IMR-90 (cell line): ENCODE measurements around the gene GJC2. TPM values are rescaled to one million over a fixed set of nuclear protein-coding genes. Genes with fewer than 3 reads are reported as not detected.

Experiments
- ATAC-seq: fragments of 200-7000 bp; cut with Tn5 transposase; 2 replicates; pipeline ENCODE4 v1.9.1; 2020; ENCODE audit warnings: low read depth, mild to moderate bottlenecking, moderate library complexity
- BruUV-seq: library from RNA; stranded (reverse); fragments of 400-500 nt; replicated peaks from 2 replicates; lab custom pipeline; 2021; lab: Mats Ljungman, UMichigan
- CTCF ChIA-PET: fragments of 300-600 bp; formaldehyde crosslinking; extraction: SDS; loops from one replicate; lab custom pipeline; 2021; ENCODE audit warnings: antibody characterized with exemption; lab: Yijun Ruan, JAX
- POLR2A ChIA-PET: fragments of 300-600 bp; sonication (Branson Sonifier 250); formaldehyde crosslinking; loops from one replicate; lab custom pipeline; 2022; ENCODE audit warnings: antibody characterized with exemption; ENCODE audit not compliant: unreplicated experiment; lab: Charles Lee
- DNase-seq: peaks from one replicate; pipeline ENCODE4 v3.0.0; 2013
- H2AFZ ChIP-seq: replicated peaks from 2 replicates; pipeline ENCODE3; 2013; ENCODE audit warnings: low read length, mild to moderate bottlenecking; ENCODE audit not compliant: poor library complexity
- H2AK5ac ChIP-seq: 2 replicates; pipeline ENCODE4 v1.6.1; 2013; ENCODE audit warnings: low read depth, low read length, inconsistent platforms
- H2AK9ac ChIP-seq: replicated peaks from 2 replicates; pipeline ENCODE3; 2013; ENCODE audit warnings: mild to moderate bottlenecking, low read depth, low read length, moderate library complexity; ENCODE audit not compliant: poor library complexity
- H2BK120ac ChIP-seq: 2 replicates; pipeline ENCODE4 v1.6.1; 2013; ENCODE audit warnings: low read depth, low read length, inconsistent platforms
- H2BK15ac ChIP-seq: 3 replicates; pipeline ENCODE4 v1.6.1; 2013; ENCODE audit warnings: low read depth, low read length, inconsistent platforms
- H2BK20ac ChIP-seq: 2 replicates; pipeline ENCODE4 v1.6.1; 2013; ENCODE audit warnings: low read depth, mild to moderate bottlenecking, inconsistent platforms, low read length, moderate library complexity
- H2BK5ac ChIP-seq: 2 replicates; pipeline ENCODE4 v1.6.1; 2013; ENCODE audit warnings: mild to moderate bottlenecking, low read depth, low read length, inconsistent platforms; ENCODE audit not compliant: poor library complexity, severe bottlenecking
- H3K14ac ChIP-seq: replicated peaks from 2 replicates; pipeline ENCODE4 v1.6.1; 2013; ENCODE audit warnings: low read depth, low read length, inconsistent platforms
- H3K18ac ChIP-seq: 2 replicates; pipeline ENCODE4 v1.6.1; 2013; ENCODE audit warnings: low read depth, low read length, control low read depth
- H3K23ac ChIP-seq: 2 replicates; pipeline ENCODE4 v1.6.1; 2013; ENCODE audit warnings: low read depth, low read length, inconsistent platforms
- H3K27ac ChIP-seq: 2 replicates; pipeline ENCODE4 v1.5.1; 2013; ENCODE audit warnings: mild to moderate bottlenecking, control low read depth, low read length; ENCODE audit not compliant: insufficient read depth
- H3K27me3 ChIP-seq: 2 replicates; pipeline ENCODE4 v1.6.1; 2013; ENCODE audit warnings: low read length; ENCODE audit not compliant: control insufficient read depth, insufficient read depth
- H3K36me3 ChIP-seq: 2 replicates; pipeline ENCODE4 v1.6.1; 2013; ENCODE audit warnings: low read length, mixed read lengths; ENCODE audit not compliant: control insufficient read depth, insufficient read depth
- H3K4ac ChIP-seq: 2 replicates; pipeline ENCODE4 v1.6.1; 2013; ENCODE audit warnings: low read depth, low read length, inconsistent platforms
- H3K4me1 ChIP-seq: 2 replicates; pipeline ENCODE4 v1.6.1; 2013; ENCODE audit warnings: low read length, mixed read lengths; ENCODE audit not compliant: control insufficient read depth, insufficient read depth
- H3K4me2 ChIP-seq: 2 replicates; pipeline ENCODE4 v1.6.1; 2013; ENCODE audit warnings: low read depth, mild to moderate bottlenecking, control low read depth, low read length, moderate library complexity
- H3K4me3 ChIP-seq: 2 replicates; pipeline ENCODE4 v1.5.1; 2013; ENCODE audit warnings: low read depth, mild to moderate bottlenecking, control low read depth, low read length, moderate library complexity; ENCODE audit not compliant: insufficient read depth
- H3K56ac ChIP-seq: 2 replicates; pipeline ENCODE4 v1.6.1; 2013; ENCODE audit warnings: low read length, inconsistent platforms; ENCODE audit not compliant: insufficient read depth; ENCODE audit errors: extremely low read depth
- H3K79me1 ChIP-seq, 2 experiments: 2 replicates each; pipeline ENCODE4 v1.6.1; 2013; ENCODE audit warnings: low read length in 2 of 2, inconsistent platforms in 1 of 2, low read depth in 1 of 2
- H3K9ac ChIP-seq: 2 replicates; pipeline ENCODE4 v1.6.1; 2013; ENCODE audit warnings: low read depth, low read length, control low read depth
- H3K9me1 ChIP-seq: 2 replicates; pipeline ENCODE4 v1.6.1; 2013; ENCODE audit warnings: low read length, inconsistent platforms; ENCODE audit not compliant: insufficient read depth
- H3K9me3 ChIP-seq: 2 replicates; pipeline ENCODE4 v1.6.1; 2013; ENCODE audit warnings: low read length; ENCODE audit not compliant: control insufficient read depth, insufficient read depth
- H4K20me1 ChIP-seq: 2 replicates; pipeline ENCODE4 v1.6.1; 2013; ENCODE audit warnings: low read length, inconsistent platforms; ENCODE audit not compliant: insufficient read depth
- H4K5ac ChIP-seq: 2 replicates; pipeline ENCODE4 v1.6.1; 2013; ENCODE audit warnings: mild to moderate bottlenecking, low read depth, low read length, control low read depth
- H4K8ac ChIP-seq, 2 experiments: 2 replicates each; pipeline ENCODE4 v1.6.1; 2013; ENCODE audit warnings: low read depth in 2 of 2, low read length in 2 of 2, control low read depth in 1 of 2, inconsistent platforms in 1 of 2
- H4K91ac ChIP-seq: 2 replicates; pipeline ENCODE4 v1.6.1; 2013; ENCODE audit warnings: low read depth, low read length, inconsistent platforms; ENCODE audit not compliant: insufficient read depth
- CTCF ChIP-seq: conservative IDR thresholded peaks from 2 replicates; pipeline ENCODE4 v1.5.1; 2012; ENCODE audit warnings: mild to moderate bottlenecking, low read depth, low read length, improper control_type of control experiment
- POLR2A ChIP-seq: IDR thresholded peaks from 2 replicates; pipeline ENCODE4 v1.6.1; 2012; ENCODE audit warnings: mild to moderate bottlenecking, low read depth, low read length
- RFX5 ChIP-seq: IDR thresholded peaks from 2 replicates; pipeline ENCODE4 v1.8.0; 2012; ENCODE audit warnings: low read depth, mild to moderate bottlenecking, low read length, moderate library complexity
- WGBS, 2 experiments: methylation state at CpG; one replicate each; pipeline versions ENCODE4 v1.1.5 to v1.1.7; 2013; ENCODE audit warnings: missing lambda C conversion rate in 2 of 2; ENCODE audit not compliant: insufficient read length in 1 of 2; ENCODE audit errors: extremely low coverage in 2 of 2; 5-methylcytosine and 5-hydroxymethylcytosine counted together
- dilution Hi-C: fragments of 300-500 bp; cut with HindIII; formaldehyde crosslinking; loops from one replicate; pipeline ENCODE4 v1.14.3; 2018; ENCODE audit warnings: low sequenced_read_pairs; ENCODE audit not compliant: unreplicated experiment
- in situ Hi-C: fragments of 300-500 bp; cut with MboI; formaldehyde crosslinking; loops from 3 replicates; pipeline ENCODE4 v1.14.3; 2019; ENCODE audit warnings: low sequenced_read_pairs, inconsistent platforms, mixed read lengths
- intact Hi-C: fragments of 100-400 bp; cut with micrococcal nuclease; formaldehyde crosslinking; loops from 2 replicates; pipeline ENCODE4 v1.10.0; 2022
- polyA plus RNA-seq, 3 experiments: library from polyadenylated mRNA; depleted of rRNA; stranded (reverse); fragments of >200 nt; gene quantifications; 2 replicates each; pipeline ENCODE4 v1.2.3, GENCODE V29; 2012; ENCODE audit warnings: low replicate concordance in 1 of 3
- total RNA-seq: library from RNA; depleted of rRNA; stranded (reverse); fragments of >200 nt; gene quantifications from 2 replicates; pipeline ENCODE4 v1.2.3, GENCODE V29; 2012

GJC2 gene
- total and polyA plus RNA-seq, 2 of the 4 experiments (the other 2 are of a cell fraction), result 1.1 to 1.7 TPM

- peak overlapping the region; percentile 40 for H3K9ac ChIP-seq
- H3K18ac ChIP-seq, result no peak overlapping the region
- H2AFZ ChIP-seq, result peak overlapping the region; percentile 69
- H2BK20ac ChIP-seq, result no peak overlapping the region
- H3K27ac ChIP-seq, result peak overlapping the region; percentile 4; the same call in 1 of the 2 replicates
- no peak overlapping the region for H3K56ac ChIP-seq
- H3K9me3 ChIP-seq, result no peaks in the 10 kb centered on the region
- no peak overlapping the region for H3K14ac ChIP-seq
- peak overlapping the region; percentile 62 for H3K4me3 ChIP-seq
- no peak overlapping the region for H2BK15ac ChIP-seq
- intact Hi-C loops, result loop anchor here (1.0 to 5.0 kb wide), 3 partner anchors 17 to 103 kb away; partner anchors contain the start of gene GUK1
- H4K8ac ChIP-seq, result no peak overlapping the region; a peak in 1 of 4 replicates
- H3K4me2 ChIP-seq, result peak overlapping the region; percentile 71
- peak; percentile 28 for ATAC-seq
- peaks cover 7 to 50% of the 10 kb centered on the region in 2 experiments; a peak in 3 of 4 replicates for H3K79me1 ChIP-seq
- 9% methylated on average over 29 of the region's 73 CpGs; no CpG with 5 or more reads in 1 of the 2 experiments for WGBS, 2 experiments
- peak overlapping the region; percentile 84 for H2AK9ac ChIP-seq
- H4K91ac ChIP-seq, result no peak overlapping the region; the same call in 1 of the 2 replicates
- no peaks in the 10 kb centered on the region for H3K27me3 ChIP-seq
- in situ Hi-C loops, result no loop called here
- dilution Hi-C loops, result no loop called here
- H2BK5ac ChIP-seq, result no peak overlapping the region
- peaks cover 7% of the 10 kb centered on the region; the same call in 1 of the 2 replicates for H3K4me1 ChIP-seq
- peaks cover 45% of the 10 kb centered on the region for H3K36me3 ChIP-seq
- TF ChIP-seq CTCF, result 0 out of 2 replicates have a peak, but pooled peaks have one; percentile 13
- TF ChIP-seq RFX5, result no peak
- TF ChIP-seq POLR2A, result peak; percentile 5; the same call in 1 of the 2 replicates
- H3K9me1 ChIP-seq, result peaks cover 13% of the 10 kb centered on the region
- H3K4ac ChIP-seq, result no peak overlapping the region
- no peak overlapping the region for H4K5ac ChIP-seq
- H2AK5ac ChIP-seq, result no peak overlapping the region
- DNase-seq, result no peak
- H2BK120ac ChIP-seq, result no peak overlapping the region
- peaks cover 47% of the 10 kb centered on the region for H4K20me1 ChIP-seq
- ChIA-PET CTCF (no interaction called here), POLR2A (no interaction called here)
- no peak overlapping the region for H3K23ac ChIP-seq
- no TSS peak for BruUV-seq
Measured at GRCh38 chr1:228101994-228102790, 47.5 kb upstream of the GJC2 start.
